Lower lobe of right lung (tissue), 2 donors: ENCODE results near the gene AKAP10. TPM values are rescaled to one million over a fixed set of nuclear protein-coding genes. Genes with fewer than 3 reads are reported as not detected.

Experiments
- ATAC-seq, 2 donors: fragments of 200-7000 bp; cut with Tn5 transposase; one replicate each; pipeline ENCODE4 v1.9.1; 2020 to 2022; ENCODE audit warnings: mild to moderate bottlenecking in 2 of 2, moderate library complexity in 2 of 2
- DNase-seq: peaks from one replicate; pipeline ENCODE4 v3.0.0-alpha.2; 2020
- H3K27ac ChIP-seq: fragments of 200-600 bp; one replicate; pipeline ENCODE4 v1.8.0; 2022
- H3K27me3 ChIP-seq: fragments of 200-600 bp; one replicate; pipeline ENCODE4 v1.8.0; 2022; ENCODE audit warnings: low read depth
- H3K36me3 ChIP-seq: fragments of 200-600 bp; one replicate; pipeline ENCODE4 v1.8.0; 2022; ENCODE audit warnings: mild to moderate bottlenecking
- H3K4me1 ChIP-seq: fragments of 200-600 bp; one replicate; pipeline ENCODE4 v1.8.0; 2022
- H3K4me3 ChIP-seq: fragments of 200-600 bp; one replicate; pipeline ENCODE4 v1.8.0; 2022; ENCODE audit warnings: mild to moderate bottlenecking
- H3K9me3 ChIP-seq: fragments of 200-600 bp; one replicate; pipeline ENCODE4 v1.8.0; 2022
- CTCF ChIP-seq: fragments of 200-600 bp; IDR thresholded peaks from one replicate; pipeline ENCODE4 v1.8.0; 2022; ENCODE audit warnings: antibody characterized with exemption, mild to moderate bottlenecking
- intact Hi-C: fragments of 100-400 bp; cut with DNase I; formaldehyde crosslinking; loops from one replicate; pipeline ENCODE4 v1.11.0; 2022
- total RNA-seq: library from RNA; stranded (reverse); fragmentation: NEBNext Ultra II Directional; extraction: Animal tissue kit (Norgen Biotek cat#: 25700); gene quantifications from one replicate; pipeline ENCODE4 v1.2.1, GENCODE V29; 2021
- donor health status: DM: no; HTN: yes; CAD: no; lungs with severe emphysema.

The AKAP10 gene
- total RNA-seq, 1 donor from 2014 or later: 38.1 TPM

- no peaks in the 10 kb centered on the region for H3K9me3 ChIP-seq
- H3K4me3 ChIP-seq: no peak overlapping the region
- intact Hi-C loops: no loop called here
- peaks cover 5% of the 10 kb centered on the region for H3K27me3 ChIP-seq
- no peak for ATAC-seq
- no peaks in the 10 kb centered on the region for H3K36me3 ChIP-seq
- no peak for TF ChIP-seq CTCF
- no peak overlapping the region for H3K27ac ChIP-seq
- no peaks in the 10 kb centered on the region for H3K4me1 ChIP-seq
- no peak for DNase-seq
Measured at GRCh38 chr17:19986941-19987861, 9.6 kb upstream of the AKAP10 start.

DNA sequence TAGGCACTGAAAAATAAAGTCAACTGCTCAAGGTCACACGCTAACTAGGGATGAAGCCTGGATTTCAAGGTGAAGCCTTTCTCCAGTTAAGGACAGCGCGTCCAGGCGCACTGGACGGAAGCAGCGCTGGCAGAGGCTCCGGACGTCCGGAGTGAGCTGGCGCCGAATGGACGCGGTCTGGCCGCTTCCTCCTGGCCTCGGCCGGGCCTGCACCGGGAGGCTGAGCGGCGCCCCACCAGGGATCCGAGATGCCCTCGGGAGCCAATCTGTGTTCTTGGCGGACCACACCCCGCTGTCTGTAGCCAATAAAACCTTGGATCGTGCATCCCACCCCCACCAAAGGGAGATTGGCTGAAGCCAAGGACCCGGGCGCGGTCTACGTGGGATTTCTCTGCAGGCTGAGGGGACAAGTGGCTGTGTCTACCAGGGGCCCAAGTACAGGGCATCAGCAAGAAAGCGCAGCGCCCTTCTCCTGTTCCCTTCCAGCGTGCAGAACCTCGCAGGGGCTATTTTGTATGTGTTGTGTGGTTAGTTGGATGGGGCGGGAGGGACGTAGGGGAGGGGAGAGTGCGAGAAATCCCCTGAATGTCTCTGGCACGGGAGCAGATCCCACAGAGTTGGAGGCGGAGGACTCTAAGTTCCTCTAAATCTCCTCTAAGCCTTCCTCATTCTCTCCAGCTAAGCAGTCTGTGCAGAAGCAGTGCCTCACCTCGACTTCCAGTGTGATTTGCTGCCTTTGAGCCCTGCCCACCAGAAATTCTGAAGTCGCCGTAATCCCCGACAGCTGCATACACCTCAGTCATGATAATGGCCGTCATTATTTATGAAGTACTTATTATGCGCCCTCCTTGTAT, 2.5 kb upstream of the AKAP10 start:
- H3K36me3 ChIP-seq: no peaks in the 10 kb centered on the region
- DNase-seq (peak; percentile 65), ATAC-seq (no peak)
- peaks cover 29% of the 10 kb centered on the region for H3K4me1 ChIP-seq
- no peaks in the 10 kb centered on the region for H3K9me3 ChIP-seq
- H3K27ac ChIP-seq: peak overlapping the region; percentile 42
- intact Hi-C loops: no loop called here
- no peak overlapping the region for H3K4me3 ChIP-seq
- H3K27me3 ChIP-seq: no peaks in the 10 kb centered on the region
- no peak for TF ChIP-seq CTCF

DNA sequence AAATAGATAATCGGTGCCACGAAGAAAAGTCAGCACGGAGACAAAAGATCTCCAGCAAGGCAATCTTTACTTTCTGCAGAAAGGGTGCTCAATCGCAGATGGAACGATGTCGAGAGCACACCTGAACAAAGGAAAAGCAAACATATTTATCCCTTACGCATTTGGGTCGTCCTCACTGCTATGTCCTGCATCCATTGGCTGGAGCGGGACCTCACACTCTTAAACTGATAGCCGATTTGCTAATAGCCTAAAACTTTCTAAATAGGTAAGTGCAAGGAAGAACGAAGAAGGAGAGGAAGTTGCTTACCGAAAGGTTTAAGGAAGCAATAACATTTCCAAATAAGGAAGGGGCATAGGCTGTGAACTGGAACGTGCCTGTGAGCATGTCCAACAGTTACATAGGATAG, 1.2 kb upstream of the AKAP10 start:
- Histone ChIP-seq H3K27ac (peak overlapping the region; percentile 98), H3K4me3 (peak overlapping the region; percentile 98)
- TF ChIP-seq CTCF: no peak

DNA sequence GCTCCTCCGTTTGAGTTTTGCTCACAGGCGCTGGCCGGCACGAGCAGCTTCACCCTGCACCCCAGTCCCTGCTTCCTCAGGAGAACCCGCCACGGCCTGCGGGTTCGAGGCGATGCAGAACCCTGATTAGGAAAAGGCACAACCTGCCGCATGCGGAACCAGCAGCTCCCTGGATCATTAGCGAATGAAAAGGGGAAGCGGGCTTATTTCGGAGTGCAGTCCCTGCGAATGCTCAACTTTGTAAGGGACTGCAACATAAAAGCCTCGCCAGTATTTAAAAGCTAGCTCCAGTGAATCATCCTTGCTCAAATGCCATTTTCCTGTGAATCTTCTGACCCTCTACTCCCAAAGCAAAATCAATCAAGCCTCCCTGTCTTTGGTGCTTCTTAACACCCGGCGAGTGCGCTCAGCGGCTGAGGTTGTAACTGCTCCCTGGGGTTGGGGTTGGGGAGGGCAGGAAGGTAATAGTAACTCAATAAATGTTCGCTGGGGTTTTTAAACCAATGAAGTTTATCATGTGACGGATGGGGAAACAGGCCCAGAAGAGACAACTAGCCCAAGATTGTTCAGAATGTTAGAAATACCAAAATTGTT, 678 bp upstream of the AKAP10 start:
- no peaks in the 10 kb centered on the region for H3K36me3 ChIP-seq
- H3K4me3 ChIP-seq: peak overlapping the region; percentile 98
- intact Hi-C loops: no loop called here
- peak; percentile 79 for DNase-seq
- no peaks in the 10 kb centered on the region for H3K27me3 ChIP-seq
- H3K4me1 ChIP-seq: peaks cover 29% of the 10 kb centered on the region
- H3K27ac ChIP-seq: peak overlapping the region; percentile 98
- no peaks in the 10 kb centered on the region for H3K9me3 ChIP-seq
- peak; percentile 49 to 69 for ATAC-seq
- no peak for TF ChIP-seq CTCF

More for the DNA sequence above, 1.2 kb upstream of the AKAP10 start:
- ATAC-seq (no peak), DNase-seq (no peak)
- intact Hi-C loops: no loop called here
- Histone ChIP-seq H3K36me3 (no peaks in the 10 kb centered on the region), H3K27me3 (no peaks in the 10 kb centered on the region), H3K4me1 (peaks cover 29% of the 10 kb centered on the region), H3K9me3 (no peaks in the 10 kb centered on the region)

GRCh38 chr17:19975601-19976000, 2.0 kb downstream of the AKAP10 start:
- intact Hi-C loops: no loop called here
- Histone ChIP-seq H3K4me1 (peaks cover 34% of the 10 kb centered on the region), H3K4me3 (no peak overlapping the region), H3K27ac (no peak overlapping the region), H3K36me3 (peaks cover 9% of the 10 kb centered on the region), H3K27me3 (no peaks in the 10 kb centered on the region), H3K9me3 (no peaks in the 10 kb centered on the region)
- DNase-seq (no peak), ATAC-seq (no peak)
- no peak for TF ChIP-seq CTCF
